HG03060 (cell line): ENCODE results near the gene SERPINB3.
"Not testable (repeated sequence)": the region's sequence is repeated elsewhere in the genome, so short reads cannot be mapped to it uniquely, and the experiment has no call there.

Experiments
- ATAC-seq: cut with Tn5 transposase; IDR thresholded peaks from one replicate; pipeline ENCODE4 v1.9.1; 2021; ENCODE audit warnings: low read depth, moderate number of reproducible peaks; ENCODE audit not compliant: unreplicated experiment

SERPINB3 gene

DNA sequence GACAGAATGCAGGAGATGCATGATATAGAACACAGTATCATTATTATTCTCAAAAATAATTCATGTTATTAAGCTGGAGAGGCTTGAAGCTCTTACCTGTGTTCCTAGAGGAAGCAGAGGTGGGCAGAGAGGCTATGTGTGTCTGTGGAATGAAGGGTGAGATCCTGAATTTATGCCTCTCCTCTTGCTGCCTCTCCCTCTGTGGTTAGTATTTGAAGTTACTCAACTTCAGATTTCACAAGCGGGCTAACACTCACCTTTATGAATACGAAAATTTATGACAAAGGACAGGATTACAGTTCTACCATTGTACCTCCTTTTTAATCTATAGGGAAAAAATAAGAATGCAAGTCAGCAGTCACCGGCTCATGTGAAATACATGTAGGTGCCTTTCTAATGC is at the start of gene SERPINB3:
SERPINB3 (minus strand) TSS at position 144 of the 400 bp plus-strand sequence. CDS start 677 bp downstream, outside the sequence.
- not testable (repeated sequence) for ATAC-seq

DNA sequence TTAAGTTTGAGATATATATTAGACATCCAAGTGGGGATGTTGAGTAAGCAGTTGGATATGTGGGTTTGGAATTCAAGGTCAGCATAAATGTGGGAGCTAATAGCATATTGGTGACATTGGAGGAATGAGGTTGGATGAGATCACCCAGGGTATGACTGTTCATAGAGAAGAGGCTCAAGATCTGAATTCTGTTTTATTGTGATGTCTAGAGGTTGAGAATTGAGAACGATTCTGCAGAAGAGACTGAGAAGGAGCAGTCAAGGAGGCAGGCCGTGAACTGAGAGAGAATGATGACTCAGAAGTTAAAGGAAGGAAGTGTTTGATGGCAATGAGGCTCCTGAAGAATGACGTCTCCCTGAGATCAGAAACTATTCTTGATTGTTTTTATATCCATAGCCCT is 47.0 kb upstream of the SERPINB3 start:
- ATAC-seq, result no peak

DNA sequence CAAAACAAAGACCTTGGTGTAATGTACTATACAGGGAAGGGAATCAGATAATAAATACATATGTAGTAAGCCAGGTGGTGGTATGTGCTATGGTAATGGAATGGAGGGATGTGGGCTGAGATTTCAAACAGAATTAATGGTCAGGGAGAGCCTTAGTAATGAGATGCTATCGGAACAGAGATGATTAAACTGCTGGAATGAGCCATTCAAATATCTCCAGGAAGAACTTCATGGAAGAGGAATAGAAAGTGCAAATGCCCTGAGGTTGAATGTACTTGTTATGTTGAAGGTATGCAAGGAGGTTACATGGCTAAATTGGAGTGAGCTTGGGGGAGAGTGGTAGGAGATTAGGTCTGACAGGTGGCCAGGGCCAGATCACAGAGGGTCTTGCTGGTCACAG is 46.1 kb upstream of the SERPINB3 start:
- no peak for ATAC-seq

DNA sequence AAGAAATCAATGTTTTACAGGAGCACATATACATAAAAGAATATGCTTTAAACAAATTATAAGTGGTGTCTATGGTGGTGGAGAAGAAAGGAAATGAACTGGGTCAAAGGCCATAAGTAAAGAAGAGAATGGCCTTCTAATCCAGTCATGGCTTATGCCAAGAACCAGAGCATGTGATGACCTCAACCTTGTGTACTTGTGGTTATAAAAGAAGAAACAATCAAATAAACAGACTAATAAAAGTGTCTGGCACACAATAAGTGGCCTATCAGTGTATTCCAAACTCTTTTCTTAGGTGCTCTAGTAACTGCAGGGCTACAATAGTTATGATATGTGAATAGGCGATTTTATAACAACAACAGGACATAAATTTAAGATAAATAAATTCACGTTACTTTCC is 43.7 kb upstream of the SERPINB3 start:
- no peak for ATAC-seq

DNA sequence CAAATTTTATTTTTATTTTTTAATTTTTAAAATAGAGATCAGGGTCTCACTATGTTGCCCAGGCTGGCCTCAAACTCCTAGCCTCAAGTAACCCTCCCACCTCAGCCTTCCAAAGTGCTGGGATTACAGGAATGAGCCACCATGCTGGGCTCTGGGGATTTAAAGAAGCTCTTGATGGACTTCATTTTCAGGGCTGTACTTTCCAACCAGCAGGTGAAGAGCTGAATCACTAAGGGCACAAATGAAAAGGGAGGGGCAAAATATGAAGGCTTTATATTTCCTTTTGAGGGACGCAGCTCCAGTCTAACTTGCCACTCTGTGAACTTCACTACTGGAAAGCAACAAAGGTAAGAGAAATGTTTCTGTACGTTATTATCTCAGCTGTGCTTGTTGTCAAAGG is 41.0 kb upstream of the SERPINB3 start, which contains the start of gene SERPINB11:
SERPINB11 (plus strand) TSS at position 301 of the 400 bp plus-strand sequence. CDS start 7,234 bp downstream, outside the sequence.
- no peak for ATAC-seq

DNA sequence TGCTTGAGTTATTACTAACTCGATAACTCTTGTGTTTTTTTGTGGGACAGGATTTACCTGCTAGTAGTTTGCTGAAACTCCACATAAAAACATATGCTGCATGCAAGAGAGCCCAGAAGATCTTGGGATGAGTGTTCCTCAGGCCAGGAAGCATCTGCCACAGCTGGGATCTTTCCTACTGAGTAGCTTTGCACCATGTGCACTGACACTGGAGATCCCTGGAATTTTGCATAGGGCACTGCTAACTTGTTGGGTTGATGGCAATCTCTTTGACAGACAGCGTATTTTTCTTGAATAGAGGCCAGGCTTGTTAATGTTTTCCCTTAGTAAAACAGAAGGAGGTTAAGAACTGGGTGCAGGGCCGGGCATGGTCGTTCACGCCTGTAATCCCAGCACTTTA is 40.3 kb upstream of the SERPINB3 start:
- no peak for ATAC-seq

DNA sequence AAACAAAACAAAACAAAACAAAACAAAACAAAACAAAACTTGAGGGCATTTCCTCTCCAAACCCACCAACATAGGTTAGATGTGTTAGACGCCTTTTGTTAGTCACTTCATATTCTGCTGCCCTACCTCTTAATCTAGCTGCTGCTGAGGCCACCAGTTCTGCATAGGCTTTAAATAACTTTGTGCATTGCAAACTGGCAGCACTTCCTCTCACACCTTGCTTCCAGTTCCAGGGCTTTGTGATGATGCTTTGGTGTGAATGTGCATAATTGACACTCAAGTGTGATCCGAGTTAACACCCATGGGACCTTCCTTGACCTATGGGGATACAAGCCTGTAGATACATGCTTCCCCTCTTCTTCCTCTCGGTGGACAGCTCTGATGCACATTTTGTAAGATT is 38.8 kb upstream of the SERPINB3 start:
- no peak for ATAC-seq

DNA sequence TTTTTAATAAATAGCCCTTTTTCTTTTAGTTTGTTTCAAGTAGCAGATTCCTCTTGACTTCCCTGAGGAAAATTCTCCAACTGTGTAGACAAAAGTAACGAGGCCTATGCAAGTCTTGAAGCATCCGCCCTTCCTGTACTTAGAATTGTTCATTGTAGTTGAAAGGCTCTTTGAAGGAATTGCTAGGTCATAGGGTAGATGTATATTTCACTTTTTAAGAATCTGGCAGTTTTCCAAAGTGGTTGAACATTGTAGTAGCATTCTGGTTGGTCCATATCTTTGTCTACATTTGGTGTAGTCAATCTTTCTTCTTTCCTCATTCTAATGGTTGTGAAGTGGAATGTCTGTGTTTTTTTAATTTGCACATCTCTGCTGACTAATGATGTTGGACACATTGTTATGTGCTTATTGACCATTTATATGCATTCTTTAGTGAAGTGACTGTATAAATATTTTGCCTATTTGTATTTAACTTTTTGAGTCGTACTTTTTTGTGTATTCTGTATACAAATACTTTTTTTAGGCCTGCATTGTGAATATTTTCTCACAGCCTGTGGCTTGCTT is 35.5 kb upstream of the SERPINB3 start:
- no peak for ATAC-seq

DNA sequence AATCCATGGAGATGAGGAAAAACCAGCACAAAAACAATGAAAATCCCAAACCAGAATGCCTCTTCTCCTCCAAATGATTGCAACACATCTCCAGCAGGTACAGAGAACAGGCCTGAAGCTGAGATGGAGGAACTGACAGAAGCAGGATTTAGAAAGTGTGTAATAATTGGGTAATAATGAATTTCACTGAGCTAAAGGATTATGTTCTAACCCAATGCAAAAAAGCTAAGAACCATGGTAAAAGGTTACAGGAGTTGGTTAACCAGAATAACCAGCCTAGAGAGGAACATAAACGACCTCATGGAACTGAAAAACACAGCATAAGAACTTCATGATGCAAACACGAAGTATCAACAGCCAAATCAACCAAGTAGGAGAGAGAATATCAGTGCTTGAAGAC is 27.4 kb upstream of the SERPINB3 start:
- ATAC-seq, result no peak

DNA sequence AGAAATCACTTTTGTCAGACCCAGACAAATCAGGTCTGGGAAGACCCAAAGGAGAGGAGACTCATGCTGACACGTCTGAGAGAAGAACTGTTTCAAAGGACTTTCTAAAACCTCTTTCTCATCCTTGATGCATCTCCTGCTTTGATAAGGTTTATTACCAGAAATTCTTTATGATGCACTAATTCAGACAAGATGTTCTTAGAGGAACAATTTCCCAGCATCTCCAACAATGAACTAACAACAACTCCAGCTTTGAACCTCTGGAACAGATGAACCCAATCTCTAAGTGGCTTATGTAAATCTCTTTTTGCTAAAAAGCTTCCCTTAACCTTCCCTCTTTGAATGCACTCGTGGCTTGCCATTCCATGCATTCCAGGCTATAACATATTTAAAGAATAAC is 25.2 kb upstream of the SERPINB3 start:
- ATAC-seq, result no peak

DNA sequence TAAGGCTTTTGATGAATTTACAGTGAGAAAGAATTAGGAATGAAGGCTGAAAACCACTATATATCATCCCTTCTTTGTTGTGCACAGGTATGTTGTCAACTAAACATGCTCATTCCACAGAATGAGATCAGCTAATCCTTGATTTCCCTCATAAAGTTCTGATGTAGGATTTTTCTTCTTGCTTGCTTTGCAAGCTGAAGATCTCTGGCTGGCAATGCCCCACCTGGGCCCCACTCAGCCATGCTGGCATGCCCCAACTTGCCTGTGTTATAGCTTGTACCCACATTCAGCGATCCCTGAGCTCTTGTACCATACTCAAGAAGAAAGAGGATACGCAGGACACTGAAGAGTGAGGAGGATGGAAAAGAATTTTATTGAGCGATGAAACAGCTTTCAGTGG is 23.0 kb upstream of the SERPINB3 start:
- ATAC-seq, result no peak

DNA sequence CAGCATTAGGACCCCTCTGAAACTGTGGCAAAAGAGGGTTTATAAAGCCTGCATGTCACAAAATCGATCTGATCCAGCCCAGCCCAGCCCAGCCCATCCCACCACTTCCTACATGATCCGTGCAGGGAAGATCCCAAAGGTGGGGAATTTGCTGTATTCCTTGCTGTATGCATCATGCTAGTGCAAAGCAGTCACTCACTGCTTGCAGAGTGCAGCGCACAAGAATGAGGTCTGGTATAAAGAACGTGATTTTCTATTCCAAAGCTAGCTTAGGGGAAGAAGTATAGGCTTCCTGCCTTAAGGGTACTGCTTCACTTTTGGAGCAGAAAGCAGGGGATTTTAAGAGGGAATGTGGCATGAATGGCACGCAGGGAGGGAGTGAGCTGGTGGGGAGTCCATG is 22.2 kb upstream of the SERPINB3 start:
- no peak for ATAC-seq

DNA sequence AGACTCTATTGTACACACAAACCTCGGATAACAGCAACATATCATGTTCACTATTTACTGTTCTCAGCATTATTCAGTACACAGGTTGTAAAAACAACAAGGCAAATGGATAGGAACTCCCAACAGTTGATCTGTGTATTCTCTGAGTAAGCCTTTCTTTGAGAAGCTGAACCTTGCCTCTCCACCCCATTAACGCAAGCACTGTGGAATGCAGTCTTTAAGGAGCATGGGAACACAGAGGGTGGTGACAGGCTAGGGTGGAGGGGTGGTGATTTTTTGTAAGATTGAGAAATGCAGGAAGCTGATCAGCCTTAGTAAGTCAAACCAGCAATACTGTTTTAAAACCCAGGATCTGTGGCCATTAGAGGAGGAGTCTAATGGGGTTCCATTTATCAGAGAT is 21.5 kb upstream of the SERPINB3 start:
- no peak for ATAC-seq

DNA sequence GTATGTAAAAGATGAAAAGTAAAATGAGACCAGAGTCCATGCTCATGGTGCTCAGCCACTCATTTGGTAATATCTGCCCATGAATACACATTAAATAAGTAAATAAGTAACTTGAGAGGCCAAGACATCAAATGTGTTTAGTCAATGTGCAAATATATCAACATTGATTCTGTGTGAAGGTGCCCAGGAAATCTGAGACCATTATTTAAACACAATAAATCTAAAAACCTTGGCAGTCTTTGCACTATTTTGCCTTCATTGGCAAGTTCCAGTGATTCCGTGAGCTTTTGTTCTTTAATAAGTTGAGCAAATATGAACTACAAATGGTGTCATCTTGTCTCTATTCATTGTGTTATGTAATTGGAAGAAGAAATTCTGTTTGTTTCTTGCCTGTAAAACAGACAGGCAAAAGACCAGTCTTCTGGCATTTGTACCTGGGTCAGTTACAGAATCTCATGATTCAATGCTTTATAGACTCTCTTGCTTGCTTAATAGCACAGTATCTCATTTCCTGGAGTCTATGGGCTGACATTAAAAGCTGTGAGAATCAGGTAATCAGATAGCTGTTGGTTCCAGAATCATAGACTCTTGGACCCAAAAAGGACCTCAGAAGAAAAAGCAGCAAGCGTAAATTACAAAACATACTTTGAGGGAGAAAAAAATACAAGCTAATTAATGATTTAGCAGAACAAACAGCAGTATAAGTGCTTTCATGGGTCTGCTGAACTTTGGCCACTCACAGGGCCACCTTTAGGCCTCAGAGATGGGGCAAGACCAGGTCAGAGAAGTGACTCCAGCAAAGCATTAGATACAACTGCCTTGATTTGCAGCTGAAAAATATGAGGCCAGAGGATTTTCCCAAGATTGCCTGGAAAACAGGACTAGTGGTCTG is 20.0 kb upstream of the SERPINB3 start:
- no peak for ATAC-seq

DNA sequence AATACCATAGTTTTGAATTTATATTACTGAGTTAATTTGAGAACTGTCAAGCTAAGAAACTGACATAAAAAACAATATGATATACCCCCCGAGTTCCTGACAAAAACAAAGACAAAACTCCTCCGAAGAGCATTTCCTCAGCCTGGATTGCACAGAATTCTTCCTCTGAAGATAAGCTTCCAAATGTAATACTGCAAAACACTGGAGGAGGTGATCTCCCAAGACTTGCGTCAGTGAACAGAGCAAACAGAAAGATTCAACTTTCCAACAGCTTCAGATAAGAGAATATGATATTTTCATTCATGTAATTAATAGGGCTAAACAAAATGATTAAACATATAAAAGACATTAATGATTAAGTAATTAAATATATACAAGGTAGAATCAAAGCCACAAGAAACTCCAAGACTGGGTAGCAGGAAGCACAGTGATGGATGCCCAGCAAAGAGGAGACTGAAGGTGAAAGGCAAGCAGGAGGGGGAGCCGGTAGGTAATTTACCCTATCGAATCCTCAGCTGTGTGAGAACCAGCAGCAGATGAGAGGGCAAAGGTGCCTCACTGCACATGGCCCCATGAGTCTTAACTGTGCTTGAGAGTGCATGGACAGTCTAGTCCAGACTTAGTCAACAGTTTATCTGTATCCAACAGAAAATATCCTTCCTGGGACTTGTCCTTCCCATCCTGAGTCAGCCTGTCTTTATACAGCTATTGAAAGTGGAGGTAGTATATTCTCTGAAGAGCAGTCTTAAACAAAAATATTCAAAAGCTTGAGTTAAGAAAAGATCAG is 18.3 kb upstream of the SERPINB3 start:
- ATAC-seq, result no peak

DNA sequence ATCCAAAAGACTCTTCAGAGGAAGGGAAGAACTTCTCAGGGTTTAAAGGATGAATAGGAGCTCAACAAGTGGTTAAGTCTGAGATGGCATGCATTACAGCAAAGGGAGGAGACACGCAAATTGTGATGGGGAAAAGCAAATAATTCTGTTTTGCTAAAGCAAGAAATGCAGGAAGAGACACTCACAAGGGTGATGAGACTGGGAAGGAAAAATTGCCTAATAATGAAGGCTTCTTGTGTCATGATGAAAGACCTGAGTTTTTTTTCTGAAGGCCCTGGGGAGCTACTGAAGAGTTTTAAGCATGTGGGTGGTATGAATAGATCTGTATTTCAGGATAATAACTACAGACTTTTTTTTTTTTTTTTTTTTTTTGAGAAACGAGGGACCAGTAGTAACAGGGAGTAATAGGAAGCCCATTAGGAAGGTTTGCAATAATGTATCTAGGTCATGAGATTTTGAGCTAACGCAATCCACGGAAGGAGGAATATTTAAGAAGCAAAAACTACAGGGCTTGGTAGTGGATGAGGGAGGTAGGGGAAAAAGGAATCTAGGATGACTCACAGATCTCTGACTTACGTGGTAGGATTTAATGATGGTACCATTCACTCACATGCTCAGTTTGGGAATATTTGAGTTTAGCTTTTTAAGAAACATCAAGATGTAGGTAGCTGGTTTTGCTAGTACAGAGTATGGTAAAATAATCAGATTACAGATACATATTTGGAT is 16.0 kb upstream of the SERPINB3 start:
- no peak for ATAC-seq

DNA sequence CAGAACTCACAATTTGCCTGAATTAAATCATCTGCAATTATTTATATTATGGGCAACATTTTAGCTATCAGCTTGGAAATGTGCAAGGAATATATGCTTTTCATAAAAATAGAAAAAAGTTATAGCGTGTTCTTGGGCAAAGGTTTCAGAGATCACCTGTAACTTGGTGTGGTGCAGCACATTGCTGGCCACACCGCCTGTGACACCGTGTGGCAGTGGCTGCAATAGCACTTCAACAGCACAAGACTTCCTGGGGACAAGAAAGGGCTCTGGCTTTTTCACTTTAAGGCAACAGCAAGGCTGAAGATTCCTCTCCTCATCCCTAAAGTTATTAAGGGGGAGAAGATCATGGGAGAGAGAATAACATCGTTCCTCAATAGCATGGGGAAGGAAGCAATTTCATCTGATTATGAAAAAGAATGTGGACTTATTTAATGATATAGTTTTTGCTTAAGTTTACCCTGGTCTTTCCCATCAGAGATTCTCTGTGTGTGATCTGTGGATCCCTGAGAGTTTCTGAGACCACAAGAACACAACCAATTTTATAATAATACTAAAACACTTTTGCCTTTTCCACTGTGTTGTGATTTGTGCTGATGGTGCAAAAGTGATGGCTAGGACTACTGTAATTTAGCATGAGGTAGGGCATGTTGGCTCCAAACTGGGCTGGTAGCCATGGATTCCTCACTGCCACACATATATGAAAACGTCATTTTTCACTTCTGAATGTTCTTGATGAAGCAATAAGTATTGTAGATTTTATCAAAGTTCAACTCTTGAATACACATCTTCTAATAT is 15.0 kb upstream of the SERPINB3 start:
- no peak for ATAC-seq

DNA sequence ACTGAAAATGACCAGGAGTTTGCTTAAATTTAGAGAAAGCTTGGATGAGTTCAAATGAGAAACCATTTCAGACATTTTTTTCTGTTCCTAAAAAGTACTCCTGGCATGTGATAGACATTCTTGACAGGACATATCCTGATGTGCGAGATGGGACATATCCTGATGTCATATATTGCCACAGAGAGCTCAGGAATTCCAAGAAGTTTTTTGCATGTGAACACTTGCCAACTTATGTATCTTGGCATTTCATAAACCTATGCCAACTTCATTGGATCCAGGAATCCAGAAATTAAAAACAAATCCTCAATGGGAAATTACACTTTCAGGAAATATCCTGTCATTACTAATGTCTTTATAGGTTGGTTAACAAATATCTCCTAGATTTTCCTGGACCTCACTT is 2.9 kb upstream of the SERPINB3 start:
- ATAC-seq, result no peak

DNA sequence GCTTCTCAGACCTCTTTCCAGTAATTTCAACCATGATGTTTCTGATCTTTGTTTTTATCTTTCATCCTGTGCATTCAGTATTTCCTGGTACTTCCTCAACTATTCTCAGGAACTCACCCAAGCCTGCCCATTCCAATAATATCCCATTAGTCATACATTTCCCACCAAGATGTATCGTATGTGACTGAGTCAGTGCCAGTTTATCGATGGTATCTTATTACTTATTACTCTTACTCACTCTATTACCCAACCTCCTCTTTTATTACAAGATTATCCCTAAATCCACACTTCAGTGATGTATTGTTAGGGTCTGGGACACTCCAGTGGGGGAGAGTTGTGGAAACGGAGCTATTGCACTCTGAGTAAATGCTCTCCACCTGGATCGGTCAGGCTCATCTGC is 2.8 kb downstream of the SERPINB3 start:
- ATAC-seq, result not testable (repeated sequence)

DNA sequence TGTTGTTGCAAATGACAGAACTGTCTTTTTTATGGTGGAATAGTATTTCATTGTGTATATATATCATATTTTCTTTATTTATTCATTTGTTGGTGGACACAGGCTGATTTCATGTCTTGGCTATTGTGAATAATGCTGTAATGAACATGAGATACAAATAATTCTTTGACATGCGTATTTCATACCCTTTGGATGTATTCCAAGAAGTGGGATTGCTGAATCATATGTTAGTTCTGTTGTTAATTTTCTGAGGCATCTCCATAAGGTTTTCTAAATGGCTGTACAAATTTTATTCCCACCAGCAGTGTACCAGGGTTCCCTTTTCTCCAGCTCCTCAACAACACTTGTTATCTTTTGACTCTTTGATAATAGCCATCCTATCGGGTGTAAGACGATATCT is 11.4 kb downstream of the SERPINB3 start:
- not testable (repeated sequence) for ATAC-seq
